Loucy (cell line): ENCODE data around the gene DNM3.

Source experiments
- CTCF ChIP-seq: fragments of 200-600 bp; sonication (generic); conservative IDR thresholded peaks from 2 replicates; pipeline ENCODE4 v1.5.1; 2014; ENCODE audit warnings: mild to moderate bottlenecking, antibody characterized with exemption, low read length
- EZH2phosphoT487 ChIP-seq: fragments of 200-600 bp; IDR thresholded peaks from 2 replicates; pipeline ENCODE4 v1.6.1; 2018; ENCODE audit warnings: antibody characterized with exemption, mild to moderate bottlenecking, moderate library complexity, borderline replicate concordance

GRCh38 chr1:172278478-172278877, 437.2 kb downstream of the DNM3 start:
- TF ChIP-seq CTCF (no peak), EZH2phosphoT487 (no peak)
